H9 (cell line): ENCODE data around the gene MYMX. TPM values are rescaled to one million over a fixed set of nuclear protein-coding genes. Genes with fewer than 3 reads are reported as not detected.

ENCODE experiments used
- DNase-seq: peaks from one replicate; pipeline ENCODE4 v3.0.0-alpha.2; 2017
- H2AFZ ChIP-seq: one replicate; pipeline ENCODE4 v1.6.1; 2013; ENCODE audit warnings: mild to moderate bottlenecking, low read length, control low read depth, moderate library complexity
- H2AK5ac ChIP-seq: 2 replicates; pipeline ENCODE4 v1.6.1; 2013; ENCODE audit warnings: low read length, control low read depth, mixed read lengths; ENCODE audit not compliant: insufficient read length
- H2BK120ac ChIP-seq: one replicate; pipeline ENCODE4 v1.6.1; 2013; ENCODE audit warnings: low read depth, mild to moderate bottlenecking, low read length, control low read depth, inconsistent platforms; ENCODE audit not compliant: poor library complexity, severe bottlenecking
- H2BK12ac ChIP-seq: 2 replicates; pipeline ENCODE4 v1.6.1; 2013; ENCODE audit warnings: low read length, control low read depth, mixed read lengths, low read depth; ENCODE audit not compliant: insufficient read length
- H2BK15ac ChIP-seq: 2 replicates; pipeline ENCODE4 v1.6.1; 2013; ENCODE audit warnings: low read depth, low read length, control low read depth
- H2BK20ac ChIP-seq: one replicate; pipeline ENCODE4 v1.6.1; 2013; ENCODE audit warnings: low read depth, mild to moderate bottlenecking, low read length, control low read depth, inconsistent platforms; ENCODE audit not compliant: poor library complexity, severe bottlenecking
- H2BK5ac ChIP-seq: 2 replicates; pipeline ENCODE4 v1.6.1; 2013; ENCODE audit warnings: low read length, control low read depth, mixed read lengths; ENCODE audit not compliant: insufficient read length
- H3K14ac ChIP-seq: 2 replicates; pipeline ENCODE4 v1.6.1; 2013; ENCODE audit warnings: low read length, control low read depth; ENCODE audit not compliant: insufficient read depth
- H3K18ac ChIP-seq: 2 replicates; pipeline ENCODE4 v1.6.1; 2013; ENCODE audit warnings: low read depth, mild to moderate bottlenecking, mixed read lengths, low read length, control low read depth; ENCODE audit not compliant: insufficient read length
- H3K23ac ChIP-seq: 2 replicates; pipeline ENCODE4 v1.6.1; 2013; ENCODE audit warnings: low read length, control low read depth, mixed read lengths, low read depth; ENCODE audit not compliant: insufficient read length
- H3K23me2 ChIP-seq: 2 replicates; pipeline ENCODE4 v1.6.1; 2013; ENCODE audit warnings: low read depth, mild to moderate bottlenecking, mixed read lengths, low read length, control low read depth; ENCODE audit not compliant: insufficient read length, poor library complexity, severe bottlenecking
- H3K27ac ChIP-seq: 2 replicates; pipeline ENCODE4 v1.5.1; 2013; ENCODE audit warnings: low read length, control low read depth, mixed read lengths, low read depth; ENCODE audit not compliant: insufficient read length
- H3K27me3 ChIP-seq: 2 replicates; pipeline ENCODE4 v1.6.1; 2013; ENCODE audit warnings: low read length, control low read depth, inconsistent platforms; ENCODE audit not compliant: insufficient read depth
- H3K4ac ChIP-seq: 2 replicates; pipeline ENCODE4 v1.6.1; 2013; ENCODE audit warnings: low read depth, mild to moderate bottlenecking, control low read depth, inconsistent platforms, low read length, moderate library complexity
- H3K4me1 ChIP-seq: 2 replicates; pipeline ENCODE4 v1.6.1; 2013; ENCODE audit warnings: low read length, control low read depth, inconsistent platforms; ENCODE audit not compliant: insufficient read depth
- H3K4me2 ChIP-seq: 2 replicates; pipeline ENCODE4 v1.6.1; 2013; ENCODE audit warnings: low read length, control low read depth, mixed read lengths; ENCODE audit not compliant: insufficient read length, insufficient read depth
- H3K56ac ChIP-seq: 2 replicates; pipeline ENCODE4 v1.6.1; 2013; ENCODE audit warnings: low read depth, mild to moderate bottlenecking, mixed read lengths, low read length, control low read depth; ENCODE audit not compliant: insufficient read length
- H3K79me1 ChIP-seq: 2 replicates; pipeline ENCODE4 v1.6.1; 2013; ENCODE audit warnings: low read depth, mild to moderate bottlenecking, moderate library complexity, low read length, control low read depth, inconsistent platforms; ENCODE audit not compliant: insufficient read depth, poor library complexity, severe bottlenecking
- H3K79me2 ChIP-seq: 2 replicates; pipeline ENCODE4 v1.6.1; 2013; ENCODE audit warnings: low read length, control low read depth, inconsistent platforms; ENCODE audit not compliant: insufficient read depth
- H3K9ac ChIP-seq: 2 replicates; pipeline ENCODE4 v1.6.1; 2013; ENCODE audit warnings: low read length, control low read depth, mixed read lengths; ENCODE audit not compliant: insufficient read length; ENCODE audit errors: extremely low read depth
- H3K9me3 ChIP-seq: one replicate; pipeline ENCODE4 v1.6.1; 2013; ENCODE audit warnings: low read depth, low read length, inconsistent platforms; ENCODE audit not compliant: control insufficient read depth
- H3T11ph ChIP-seq: one replicate; pipeline ENCODE4 v1.6.1; 2013; ENCODE audit warnings: mild to moderate bottlenecking, low read length, control low read depth, inconsistent platforms
- H4K20me1 ChIP-seq: one replicate; pipeline ENCODE4 v1.6.1; 2013; ENCODE audit not compliant: control insufficient read depth, insufficient read length, insufficient read depth
- H4K5ac ChIP-seq: 2 replicates; pipeline ENCODE4 v1.6.1; 2013; ENCODE audit warnings: low read depth, mild to moderate bottlenecking, mixed read lengths, low read length, control low read depth; ENCODE audit not compliant: insufficient read length
- H4K8ac ChIP-seq: replicated peaks from 2 replicates; pipeline ENCODE4 v1.6.1; 2013; ENCODE audit warnings: low read length, control low read depth, mixed read lengths, low read depth; ENCODE audit not compliant: insufficient read length
- H4K91ac ChIP-seq: 2 replicates; pipeline ENCODE4 v1.6.1; 2013; ENCODE audit warnings: low read depth, mild to moderate bottlenecking, moderate library complexity, mixed read lengths, low read length, control low read depth; ENCODE audit not compliant: insufficient read length
- H3K27ac Mint-ChIP-seq, 3 experiments: 2 replicates in 2 of 3; 3 replicates in 1 of 3; pipeline ENCODE4 v1.8.0; 2020 to 2021; ENCODE audit warnings: mixed read lengths in 3 of 3, mild to moderate bottlenecking in 1 of 3, moderate library complexity in 1 of 3
- H3K27me3 Mint-ChIP-seq: 2 replicates; pipeline ENCODE4 v1.8.0; 2021; ENCODE audit warnings: low read depth, mild to moderate bottlenecking, moderate library complexity, mixed read lengths
- H3K36me3 Mint-ChIP-seq, 3 experiments: 2 replicates in 2 of 3; 3 replicates in 1 of 3; pipeline ENCODE4 v1.8.0; 2020 to 2021; ENCODE audit warnings: low read depth in 3 of 3, mixed read lengths in 3 of 3; ENCODE audit not compliant: insufficient read depth in 1 of 3
- H3K4me1 Mint-ChIP-seq, 2 experiments: 2 replicates each; pipeline ENCODE4 v1.8.0; 2020; ENCODE audit warnings: mixed read lengths in 2 of 2
- H3K4me3 Mint-ChIP-seq, 2 experiments: 2 replicates in 1 of 2; 3 replicates in 1 of 2; pipeline ENCODE4 v1.8.0; 2020 to 2021; ENCODE audit warnings: mild to moderate bottlenecking in 2 of 2, mixed read lengths in 2 of 2, moderate library complexity in 1 of 2
- H3K9me3 Mint-ChIP-seq, 2 experiments: 2 replicates in 1 of 2; 3 replicates in 1 of 2; pipeline ENCODE4 v1.8.0; 2020; ENCODE audit warnings: mild to moderate bottlenecking in 2 of 2, mixed read lengths in 2 of 2, moderate library complexity in 1 of 2
- WGBS: extraction: QIAGEN DNeasy Blood & Tissue Kit; methylation state at CpG from one replicate; pipeline ENCODE4 v1.1.7; 2013; ENCODE audit warnings: missing lambda C conversion rate, low lambda C conversion rate, mixed read lengths; ENCODE audit not compliant: insufficient read length; ENCODE audit errors: extremely low coverage; 5-methylcytosine and 5-hydroxymethylcytosine counted together
- total RNA-seq: library from RNA; stranded (reverse); gene quantifications from 2 replicates; pipeline ENCODE4 v1.2.1, GENCODE V29; 2021
- TF ChIP-seq, protein P1 (sequence below): fragments of 200-600 bp; sonication (generic); conservative IDR thresholded peaks from 3 replicates; pipeline ENCODE4 v1.8.0; 2021; ENCODE audit warnings: antibody characterized with exemption, mild to moderate bottlenecking

Gene MYMX
- total RNA-seq, 1 experiment from 2014 or later: 1.1 TPM

DNA sequence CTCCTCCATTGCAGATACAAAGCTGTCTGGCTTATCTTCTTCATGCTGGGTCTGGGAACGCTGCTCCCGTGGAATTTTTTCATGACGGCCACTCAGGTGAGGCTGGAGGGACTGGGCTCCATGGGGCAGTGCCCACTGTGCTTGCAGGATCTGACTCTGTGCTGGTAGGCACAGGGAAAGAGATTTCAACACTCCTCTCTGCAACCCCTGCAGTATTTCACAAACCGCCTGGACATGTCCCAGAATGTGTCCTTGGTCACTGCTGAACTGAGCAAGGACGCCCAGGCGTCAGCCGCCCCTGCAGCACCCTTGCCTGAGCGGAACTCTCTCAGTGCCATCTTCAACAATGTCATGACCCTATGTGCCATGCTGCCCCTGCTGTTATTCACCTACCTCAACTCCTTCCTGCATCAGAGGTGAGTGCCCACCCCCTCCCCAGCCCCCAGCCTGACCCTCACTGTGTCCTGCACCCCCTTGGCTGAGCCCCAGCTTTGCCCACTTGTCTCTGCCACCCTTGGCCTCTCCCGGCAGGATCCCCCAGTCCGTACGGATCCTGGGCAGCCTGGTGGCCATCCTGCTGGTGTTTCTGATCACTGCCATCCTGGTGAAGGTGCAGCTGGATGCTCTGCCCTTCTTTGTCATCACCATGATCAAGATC, 12.8 kb downstream of the MYMX start:
- Histone ChIP-seq H3K4me2 (no peak overlapping the region), H2BK15ac (no peak overlapping the region), H4K91ac (no peak overlapping the region), H3K23me2 (peaks cover 1% of the 10 kb centered on the region), H2BK120ac (no peak overlapping the region), H3K4ac (no peak overlapping the region), H3K79me1 (peaks cover 15% of the 10 kb centered on the region), H4K20me1 (peaks cover 2% of the 10 kb centered on the region), H4K5ac (no peak overlapping the region), H3K79me2 (peaks cover 13% of the 10 kb centered on the region; the same call in 1 of the 2 replicates), H3K9me3 (no peaks in the 10 kb centered on the region), H3K23ac (no peak overlapping the region), H2BK12ac (no peak overlapping the region), H2BK20ac (no peak overlapping the region), H3K14ac (no peak overlapping the region; the same call in 1 of the 2 replicates), H3K18ac (no peak overlapping the region), H4K8ac (no peak overlapping the region), H3K56ac (no peak overlapping the region), H3K4me1 (peaks cover 11% of the 10 kb centered on the region; the same call in 1 of the 2 replicates), H3K27ac (no peak overlapping the region), H2AK5ac (no peak overlapping the region), H3T11ph (no peak overlapping the region), H2AFZ (no peak overlapping the region), H3K9ac (no peak overlapping the region), H3K27me3 (no peaks in the 10 kb centered on the region), H2BK5ac (no peak overlapping the region)
- Mint-ChIP-seq H3K4me1 (peaks cover 32 to 46% of the 10 kb centered on the region in 2 experiments), H3K4me3 (no peak overlapping the region), H3K36me3 (peaks cover 50 to 67% (median 57%) of the 10 kb centered on the region in 3 experiments), H3K27me3 (no peaks in the 10 kb centered on the region), H3K27ac (no peak overlapping the region; a peak in 2 of 7 replicates), H3K9me3 (no peaks in the 10 kb centered on the region; a peak in 1 of 5 replicates)
- no peak for DNase-seq
- WGBS: no CpG with 5 or more reads among the region's 11 CpGs
- TF ChIP-seq, protein P1, sequence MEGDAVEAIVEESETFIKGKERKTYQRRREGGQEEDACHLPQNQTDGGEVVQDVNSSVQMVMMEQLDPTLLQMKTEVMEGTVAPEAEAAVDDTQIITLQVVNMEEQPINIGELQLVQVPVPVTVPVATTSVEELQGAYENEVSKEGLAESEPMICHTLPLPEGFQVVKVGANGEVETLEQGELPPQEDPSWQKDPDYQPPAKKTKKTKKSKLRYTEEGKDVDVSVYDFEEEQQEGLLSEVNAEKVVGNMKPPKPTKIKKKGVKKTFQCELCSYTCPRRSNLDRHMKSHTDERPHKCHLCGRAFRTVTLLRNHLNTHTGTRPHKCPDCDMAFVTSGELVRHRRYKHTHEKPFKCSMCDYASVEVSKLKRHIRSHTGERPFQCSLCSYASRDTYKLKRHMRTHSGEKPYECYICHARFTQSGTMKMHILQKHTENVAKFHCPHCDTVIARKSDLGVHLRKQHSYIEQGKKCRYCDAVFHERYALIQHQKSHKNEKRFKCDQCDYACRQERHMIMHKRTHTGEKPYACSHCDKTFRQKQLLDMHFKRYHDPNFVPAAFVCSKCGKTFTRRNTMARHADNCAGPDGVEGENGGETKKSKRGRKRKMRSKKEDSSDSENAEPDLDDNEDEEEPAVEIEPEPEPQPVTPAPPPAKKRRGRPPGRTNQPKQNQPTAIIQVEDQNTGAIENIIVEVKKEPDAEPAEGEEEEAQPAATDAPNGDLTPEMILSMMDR: no peak
